Anterior cingulate cortex (tissue), 58 donors: ENCODE results near the gene PAXX.

Experiments used
- DNase-seq, 58 donors: peaks; one replicate each; lab custom pipeline; 2025; lab: John Stamatoyannopoulos, UW

PAXX gene

GRCh38 chr9:137015540-137015930, 23.3 kb downstream of the PAXX start:
- DNase-seq = no peak

GRCh38 chr9:137015976-137016375, 23.8 kb downstream of the PAXX start:
- no peak for DNase-seq

- no peak for DNase-seq
These were observed 24.2 kb downstream of the PAXX start for GRCh38 chr9:137016436-137016835.

- DNase-seq = no peak
These were observed 24.8 kb downstream of the PAXX start for GRCh38 chr9:137017071-137017470.

DNA sequence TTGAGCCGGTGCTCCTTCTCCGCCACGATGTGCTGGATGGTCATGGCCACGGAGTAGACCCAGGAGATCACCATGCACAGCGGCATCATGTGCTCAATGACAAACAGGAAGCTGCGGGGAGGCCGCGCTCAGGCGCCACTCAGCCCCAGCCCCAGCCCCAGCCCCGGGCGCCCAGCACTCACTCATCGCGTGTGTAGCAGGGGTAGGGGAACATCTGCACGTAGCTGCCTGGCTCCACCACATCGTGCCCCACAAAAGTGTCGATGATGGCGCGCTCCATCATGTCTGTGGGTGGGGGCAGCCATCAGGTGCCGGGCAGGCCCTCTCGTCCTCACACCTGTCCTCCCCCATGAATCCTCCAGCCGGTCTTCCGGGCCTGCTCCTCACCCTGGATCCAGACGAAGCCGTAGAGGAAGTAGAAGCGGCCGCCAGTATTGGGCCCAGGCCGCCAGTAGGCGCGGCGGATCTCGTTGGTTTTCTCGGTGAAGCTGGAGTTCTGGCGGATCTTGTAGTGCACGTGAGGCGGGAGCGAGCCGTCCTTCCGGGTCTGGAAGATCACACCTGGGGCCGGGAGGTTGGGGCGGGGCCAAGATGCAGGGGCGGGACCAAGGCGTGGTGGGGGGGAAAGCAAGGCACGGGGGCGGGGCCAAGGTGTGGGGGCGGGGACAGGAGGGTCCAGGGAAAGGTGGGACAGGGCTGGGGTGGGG, 25.7 kb downstream of the PAXX start:
- no peak for DNase-seq

DNA sequence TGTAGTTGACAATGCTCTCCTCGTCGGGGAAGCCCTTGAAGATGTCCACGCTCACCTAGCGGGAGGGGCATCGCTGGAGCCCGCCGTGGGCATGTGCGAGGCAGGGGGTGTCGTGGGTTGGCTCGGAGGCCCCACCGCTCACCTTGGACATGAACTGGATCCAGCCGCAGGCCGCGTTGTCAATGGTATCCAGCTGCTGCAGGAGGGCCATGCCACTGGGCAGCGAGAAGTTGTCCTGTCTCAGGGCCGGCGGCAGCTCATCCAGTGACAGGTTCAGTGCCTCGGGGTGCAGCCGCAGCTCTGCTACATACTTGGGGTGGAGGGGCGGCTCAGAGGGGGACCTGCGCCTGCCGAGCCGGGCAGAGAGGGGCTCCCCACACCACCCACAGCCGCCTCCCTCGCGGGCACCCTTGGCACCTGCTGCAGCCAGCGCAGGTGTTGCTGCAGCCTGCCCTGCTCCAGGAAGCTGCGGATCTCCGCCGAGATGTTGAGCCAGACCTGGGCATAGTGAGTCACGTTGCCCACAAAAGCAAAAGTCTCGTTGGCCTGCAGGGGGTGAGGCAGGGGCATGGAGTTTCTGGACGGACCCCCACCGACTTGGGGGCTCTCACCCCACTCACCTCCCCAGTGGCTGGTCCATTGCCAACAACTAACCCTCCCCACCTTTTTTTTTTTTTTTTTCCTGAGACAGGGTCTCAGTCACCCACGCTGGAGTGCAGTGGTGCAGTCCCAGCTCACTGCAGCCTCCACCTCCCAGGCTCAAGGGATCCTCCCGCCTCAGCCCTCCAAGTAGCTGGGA, 26.7 kb downstream of the PAXX start:
- DNase-seq = no peak

- no peak for DNase-seq
These were observed 27.9 kb downstream of the PAXX start for GRCh38 chr9:137019891-137020683.

DNA sequence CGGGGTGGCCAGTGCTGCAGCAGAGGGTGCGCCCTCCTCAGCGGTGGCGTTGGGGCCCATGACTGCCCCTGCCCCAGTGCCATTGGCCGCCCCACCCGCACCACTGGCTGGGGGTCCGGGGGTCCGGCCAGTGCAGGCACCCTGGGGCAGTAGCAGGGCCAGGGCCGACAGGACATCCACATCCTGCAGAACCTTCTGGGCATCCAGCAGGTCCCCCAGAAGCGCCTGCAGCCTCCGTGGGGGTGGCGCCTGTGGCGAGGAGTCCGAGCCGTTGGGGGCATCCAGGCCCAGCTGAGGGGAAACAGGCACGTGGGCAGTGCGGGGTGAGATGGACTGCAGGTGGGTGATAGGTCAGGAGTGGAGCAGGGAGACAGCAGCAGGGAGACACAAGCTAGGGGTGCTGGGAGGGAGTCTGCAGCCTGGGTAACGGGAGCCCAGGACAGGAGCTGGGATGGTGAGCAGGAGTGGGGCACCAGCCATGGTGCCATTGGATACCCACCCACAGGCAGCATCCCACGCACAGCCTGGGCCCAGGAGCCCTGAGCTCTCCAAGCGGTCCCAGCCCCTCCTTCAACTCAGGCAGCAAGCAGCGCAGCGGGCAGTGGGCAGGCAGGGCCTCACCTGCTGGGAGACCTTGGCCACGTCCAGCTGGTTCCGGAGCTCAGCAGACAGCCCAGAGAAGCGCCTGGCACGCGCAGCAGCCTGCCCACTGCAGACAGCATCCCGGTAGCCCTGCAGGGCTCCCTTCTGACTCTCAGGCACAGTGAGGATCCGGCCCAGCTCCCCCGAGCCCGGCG, 28.7 kb downstream of the PAXX start:
- DNase-seq = peak in 1 of 58 donors; percentile 16

- DNase-seq = no peak
These were observed 29.4 kb downstream of the PAXX start for GRCh38 chr9:137021568-137021978.

- peak in 51 of 58 donors; percentile 23 to 95 (median 82) for DNase-seq
These were observed 29.9 kb downstream of the PAXX start for GRCh38 chr9:137021979-137022661.

DNA sequence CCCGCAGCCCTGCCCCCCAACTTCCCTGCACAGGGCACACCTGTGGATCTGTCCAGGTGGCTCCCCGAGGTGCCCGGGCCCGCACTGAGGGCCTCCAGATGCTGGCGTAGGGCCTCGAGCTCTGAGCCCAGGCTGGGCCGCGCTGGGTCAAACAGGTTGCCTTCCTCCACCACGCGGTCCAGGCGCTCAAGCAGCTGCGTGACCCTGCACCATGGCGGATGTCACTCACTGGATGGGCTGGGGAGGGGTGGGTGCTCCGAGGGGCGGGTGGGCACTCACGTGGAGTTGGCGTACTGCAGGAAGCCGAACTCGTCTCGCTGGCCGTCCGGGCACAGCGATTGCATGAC, 30.4 kb downstream of the PAXX start:
- no peak for DNase-seq

GRCh38 chr9:137023157-137023556, 30.9 kb downstream of the PAXX start:
- DNase-seq = peak in 1 of 58 donors; percentile 65

- peak in 28 of 58 donors; percentile 22 to 77 (median 46) for DNase-seq
These were observed 31.4 kb downstream of the PAXX start for GRCh38 chr9:137023583-137023991.

- DNase-seq = peak; percentile 56 to 100 (median 95)
These were observed 33.3 kb downstream of the PAXX start for GRCh38 chr9:137025517-137025966.

GRCh38 chr9:137026384-137026783, 34.2 kb downstream of the PAXX start:
- no peak for DNase-seq

GRCh38 chr9:137026828-137027227, 34.6 kb downstream of the PAXX start:
- DNase-seq = peak in 8 of 58 donors; percentile 27 to 58 (median 41)

DNA sequence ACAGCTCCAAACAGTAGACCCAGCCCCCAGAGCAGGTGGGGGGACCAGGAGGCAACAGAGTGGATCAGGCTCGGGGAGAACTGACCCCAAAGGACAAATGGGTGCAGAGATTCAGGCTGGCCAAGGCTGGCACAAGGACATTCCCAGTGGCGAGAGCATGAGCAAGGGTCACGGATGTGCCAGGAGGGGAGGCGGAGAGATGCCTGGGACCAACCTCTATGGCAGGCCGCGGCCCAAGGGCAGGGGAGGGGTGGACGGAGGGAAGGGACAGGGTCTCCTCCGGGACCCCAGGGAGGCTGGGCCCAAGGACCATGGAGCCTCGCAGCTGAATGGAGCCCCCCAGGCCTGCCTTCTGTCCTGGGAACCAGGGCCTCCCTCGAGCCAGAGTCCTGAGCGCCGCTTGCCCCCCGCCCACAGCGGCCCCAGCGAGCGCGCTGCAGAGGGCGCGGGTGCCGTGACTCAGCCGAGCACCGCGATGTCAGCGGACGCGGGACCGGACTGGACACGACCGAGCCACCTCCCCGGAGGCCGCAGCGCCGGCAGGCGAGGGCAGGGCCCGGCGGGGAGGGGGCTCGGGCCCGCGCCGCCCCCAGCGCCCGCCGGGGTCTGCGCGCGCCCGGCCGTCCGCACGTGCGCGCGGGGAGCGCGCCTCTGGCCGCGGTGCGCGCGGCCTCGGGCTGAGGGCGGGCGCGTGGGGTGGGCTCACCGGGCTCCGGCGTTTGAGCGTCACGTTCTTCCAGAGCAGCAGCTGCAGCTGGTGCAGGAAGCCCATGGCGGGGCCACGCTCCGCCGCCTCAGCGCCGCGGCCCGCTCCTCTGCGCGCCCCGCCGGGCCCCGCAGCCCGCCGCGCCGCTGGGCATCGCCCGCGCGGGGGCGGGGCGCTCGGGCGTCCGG, 35.4 kb downstream of the PAXX start, which contains the start of gene ABCA2:
ABCA2 (minus strand) TSS at position 869 of the 894 bp plus-strand sequence; CDS start at position 772, 97 bp downstream.
- peak in 5 of 58 donors; percentile 32 to 69 (median 50) for DNase-seq
